Lung (tissue), 12 donors: ENCODE results near the gene MYLK3. TPM values are rescaled to one million over a fixed set of nuclear protein-coding genes. Genes with fewer than 3 reads are reported as not detected.

Experiments used
- ATAC-seq: fragments of 200-7000 bp; cut with Tn5 transposase; one replicate; pipeline ENCODE4 v1.9.1; 2020; ENCODE audit warnings: moderate number of reproducible peaks; ENCODE audit not compliant: insufficient read depth, low FRiP score
- DNase-seq, 3 donors: peaks; one replicate each; pipeline ENCODE4 v3.0.0-alpha.2; 2013 to 2017
- H3K27ac ChIP-seq, 2 donors: one replicate each; pipeline ENCODE4 v1.5.1; 2013; ENCODE audit warnings: mild to moderate bottlenecking in 2 of 2, moderate library complexity in 2 of 2, control low read depth in 1 of 2, inconsistent platforms in 1 of 2, low read depth in 1 of 2, low read length in 1 of 2
- H3K27me3 ChIP-seq, 3 donors: one replicate each; pipeline ENCODE4 v1.5.1; 2013; ENCODE audit warnings: low read length in 2 of 3; ENCODE audit not compliant: control insufficient read depth in 3 of 3, insufficient read depth in 3 of 3
- H3K36me3 ChIP-seq, 4 donors: one replicate each; pipeline ENCODE4 v1.5.1; 2013; ENCODE audit warnings: low read length in 4 of 4, mild to moderate bottlenecking in 1 of 4, moderate library complexity in 1 of 4; ENCODE audit not compliant: control insufficient read depth in 4 of 4, insufficient read depth in 4 of 4
- H3K4me1 ChIP-seq, 5 donors: one replicate each; pipeline ENCODE4 v1.5.1; 2013; ENCODE audit warnings: low read length in 5 of 5, mild to moderate bottlenecking in 2 of 5, moderate library complexity in 1 of 5; ENCODE audit not compliant: control insufficient read depth in 5 of 5, insufficient read depth in 5 of 5
- H3K4me3 ChIP-seq: one replicate; pipeline ENCODE4 v1.5.1; 2013; ENCODE audit warnings: mild to moderate bottlenecking, control low read depth, moderate library complexity
- H3K9ac ChIP-seq, 2 donors: one replicate each; pipeline ENCODE4 v1.5.1; 2013; ENCODE audit warnings: low read length in 2 of 2, control low read depth in 1 of 2; ENCODE audit not compliant: insufficient read depth in 1 of 2
- H3K9me3 ChIP-seq, 4 donors: one replicate each; pipeline ENCODE4 v1.5.1; 2013; ENCODE audit warnings: low read length in 3 of 4, mild to moderate bottlenecking in 1 of 4, moderate library complexity in 1 of 4; ENCODE audit not compliant: control insufficient read depth in 4 of 4, insufficient read depth in 3 of 4
- CTCF ChIP-seq: IDR thresholded peaks from 2 replicates; pipeline ENCODE4 v1.5.1; 2012; ENCODE audit warnings: mild to moderate bottlenecking; ENCODE audit errors: control extremely low read depth, extremely low read depth
- WGBS, 2 donors: extraction: QIAGEN DNeasy Blood & Tissue Kit; methylation state at CpG; one replicate each; pipeline ENCODE4 v1.1.7; 2013; 5-methylcytosine and 5-hydroxymethylcytosine counted together
- polyA plus RNA-seq, 2 donors: library from polyadenylated mRNA; stranded (reverse); fragments of 200-250 nt; gene quantifications; one replicate each; pipeline ENCODE4 v1.2.1, GENCODE V29; 2013
- total RNA-seq, 2 donors: library from RNA; depleted of rRNA in 1 of 2; stranded (reverse); fragments of >200 nt in 1 of 2; gene quantifications; one replicate each; pipeline ENCODE4 v1.2.1, GENCODE V29; 2014 to 2021
- donor health status: control.
- donor health status: control.
- donor health status: Bipolar disorder and iron deficiency.
- donor health status: healthy.
- donor health status: DM: yes; HTN: yes; CAD: no.

Gene MYLK3
- total and polyA plus RNA-seq, 4 donors = 0.16 to 4.6 (median 1.4) TPM

- Histone ChIP-seq H3K27me3 (no peaks in the 10 kb centered on the region), H3K4me3 (no peak overlapping the region), H3K4me1 (peaks cover 0 to 3% (median 0%) of the 10 kb centered on the region in 5 donors), H3K36me3 (peaks cover 0 to 4% (median 0%) of the 10 kb centered on the region in 4 donors), H3K9me3 (no peaks in the 10 kb centered on the region), H3K27ac (no peak overlapping the region), H3K9ac (no peak overlapping the region)
- DNase-seq (no peak), ATAC-seq (no peak)
- WGBS, 2 donors = 91 to 93% methylated on average over 4 of the region's 4 CpGs
- TF ChIP-seq CTCF = no peak
Measured at GRCh38 chr16:46721885-46722284, 26.3 kb downstream of the MYLK3 start.

- WGBS, 2 donors = 93 to 94% methylated on average over 2 of the region's 2 CpGs
- no peaks in the 10 kb centered on the region for H3K9me3 ChIP-seq
- no peak overlapping the region for H3K9ac ChIP-seq
- no peak for DNase-seq
- H3K27me3 ChIP-seq = no peaks in the 10 kb centered on the region
- H3K36me3 ChIP-seq = peaks cover 0 to 6% (median 0%) of the 10 kb centered on the region in 4 donors
- no peak overlapping the region for H3K27ac ChIP-seq
- no peak for TF ChIP-seq CTCF
- H3K4me3 ChIP-seq = no peak overlapping the region
- no peak for ATAC-seq
- peaks cover 0 to 3% (median 0%) of the 10 kb centered on the region in 5 donors for H3K4me1 ChIP-seq
Measured at GRCh38 chr16:46720619-46721018, 27.5 kb downstream of the MYLK3 start.

- Histone ChIP-seq H3K4me3 (no peak overlapping the region), H3K4me1 (peaks cover 0 to 3% (median 0%) of the 10 kb centered on the region in 5 donors), H3K27ac (no peak overlapping the region), H3K27me3 (no peaks in the 10 kb centered on the region), H3K9me3 (no peaks in the 10 kb centered on the region), H3K36me3 (peaks cover 0 to 11% (median 0%) of the 10 kb centered on the region in 4 donors), H3K9ac (no peak overlapping the region)
- no peak for TF ChIP-seq CTCF
- DNase-seq (no peak), ATAC-seq (no peak)
- WGBS, 2 donors = 92 to 96% methylated on average over 6 of the region's 6 CpGs
Measured at GRCh38 chr16:46719528-46719927, 28.6 kb downstream of the MYLK3 start.

- no peaks in the 10 kb centered on the region for H3K9me3 ChIP-seq
- no peak overlapping the region for H3K4me3 ChIP-seq
- WGBS, 2 donors = 86 to 89% methylated on average over 8 of the region's 8 CpGs
- peaks cover 0 to 11% (median 0%) of the 10 kb centered on the region in 4 donors for H3K36me3 ChIP-seq
- no peaks in the 10 kb centered on the region for H3K27me3 ChIP-seq
- ATAC-seq (no peak), DNase-seq (no peak)
- peaks cover 0 to 3% (median 0%) of the 10 kb centered on the region in 5 donors for H3K4me1 ChIP-seq
- TF ChIP-seq CTCF = no peak
- no peak overlapping the region for H3K27ac ChIP-seq
- no peak overlapping the region for H3K9ac ChIP-seq
Measured at GRCh38 chr16:46718214-46718613, 29.9 kb downstream of the MYLK3 start.
